HG03135 (cell line): ENCODE results near the gene DAPK3.
"Not testable (repeated sequence)": the region's sequence is repeated elsewhere in the genome, so short reads cannot be mapped to it uniquely, and the experiment has no call there.

ENCODE experiments used
- ATAC-seq: cut with Tn5 transposase; IDR thresholded peaks from one replicate; pipeline ENCODE4 v1.9.1; 2021; ENCODE audit warnings: mild to moderate bottlenecking, moderate library complexity; ENCODE audit not compliant: unreplicated experiment

The DAPK3 gene

DNA sequence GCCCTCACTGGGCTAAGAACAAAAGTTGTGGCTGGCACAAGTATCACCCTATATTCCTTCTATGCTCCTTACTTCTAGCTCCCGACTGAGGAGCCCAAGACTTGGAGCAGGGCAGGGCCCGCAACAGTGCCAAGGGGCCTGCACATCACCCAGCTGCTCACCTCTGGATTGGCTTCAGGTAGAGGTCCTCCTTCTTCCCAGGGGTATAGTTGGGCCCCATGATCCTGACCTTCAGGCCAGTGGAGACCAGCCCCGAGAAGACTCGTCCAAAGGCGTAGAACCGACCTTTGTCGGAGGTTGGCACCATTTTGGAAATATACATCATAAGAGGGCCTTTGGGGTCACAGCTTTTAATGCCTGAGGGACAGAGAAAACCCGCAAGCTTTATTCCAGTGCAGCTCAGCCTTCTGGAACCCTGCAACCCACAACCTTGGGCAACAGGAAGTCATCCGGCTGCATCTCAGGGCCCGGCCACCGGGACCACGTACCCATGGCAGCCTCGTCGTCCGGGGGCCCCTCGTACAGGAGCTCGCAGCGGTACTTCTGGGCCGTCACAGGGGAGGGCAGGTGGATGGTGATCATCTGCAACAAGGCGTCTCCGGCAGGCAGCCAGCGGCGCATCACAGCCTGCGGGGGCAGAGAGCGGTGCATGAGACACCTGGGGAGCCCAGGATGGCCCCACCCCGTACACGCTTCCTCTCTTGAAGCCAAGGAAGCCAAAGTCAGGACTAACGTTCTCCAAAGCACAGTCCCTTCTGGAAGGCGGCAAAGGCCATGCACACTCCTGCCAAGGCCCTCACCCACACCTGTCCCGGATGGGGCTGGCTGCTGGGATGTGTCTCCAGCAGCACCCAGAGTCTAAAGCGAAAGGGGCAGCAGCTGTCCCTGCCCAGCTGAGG is 9.7 kb upstream of the DAPK3 start:
- no peak for ATAC-seq

DNA sequence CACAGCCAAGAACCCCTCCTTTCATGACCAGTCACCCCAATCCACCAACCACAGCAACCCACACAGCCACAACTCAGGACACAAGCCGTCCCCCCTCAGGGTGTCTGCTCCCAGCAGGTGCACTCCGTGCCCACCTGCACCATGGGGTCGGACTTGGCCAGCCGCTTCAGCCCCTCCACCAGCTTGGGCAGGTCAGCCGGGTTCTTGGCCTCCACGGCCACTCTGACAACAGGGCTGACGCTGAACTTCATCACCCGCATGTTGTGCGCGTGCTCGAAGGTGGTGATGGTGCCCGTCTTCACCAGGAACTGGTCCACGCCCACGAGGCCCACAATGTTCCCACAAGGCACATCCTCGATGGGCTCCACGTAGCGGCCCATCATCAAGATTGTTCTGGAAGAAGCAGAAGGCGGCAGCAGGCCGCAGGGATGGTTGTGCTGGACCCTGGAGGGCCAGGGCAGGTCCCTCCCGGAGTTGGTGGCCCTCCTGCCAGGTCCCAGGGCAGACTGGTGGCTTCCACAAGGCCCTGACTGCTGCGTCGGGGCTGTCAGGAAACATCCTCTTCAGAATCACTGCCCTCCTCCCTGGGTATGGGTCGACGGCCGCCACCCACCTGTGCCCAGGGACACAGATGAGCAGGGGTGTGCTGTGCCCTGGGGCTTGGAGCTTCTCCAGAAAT is 8.9 kb upstream of the DAPK3 start:
- ATAC-seq: no peak

DNA sequence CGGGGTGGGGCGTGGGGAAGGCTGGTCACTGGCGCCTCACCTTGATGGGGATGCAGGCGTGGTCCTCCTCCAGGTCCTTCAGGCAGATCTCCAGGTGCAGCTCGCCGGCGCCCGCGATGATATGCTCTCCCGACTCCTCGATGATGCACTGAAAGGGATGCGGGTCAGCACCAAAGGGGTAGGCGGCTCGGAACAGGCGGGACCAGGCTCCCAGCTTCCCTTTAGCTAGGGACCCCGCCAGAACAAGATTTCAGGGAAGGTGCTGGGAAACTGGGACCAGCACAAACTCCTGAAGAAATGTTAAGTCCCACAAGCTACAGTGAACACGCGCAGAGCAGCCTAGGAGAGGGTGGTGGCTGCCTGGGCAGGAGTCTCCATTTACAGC is 8.4 kb upstream of the DAPK3 start:
- no peak for ATAC-seq

DNA sequence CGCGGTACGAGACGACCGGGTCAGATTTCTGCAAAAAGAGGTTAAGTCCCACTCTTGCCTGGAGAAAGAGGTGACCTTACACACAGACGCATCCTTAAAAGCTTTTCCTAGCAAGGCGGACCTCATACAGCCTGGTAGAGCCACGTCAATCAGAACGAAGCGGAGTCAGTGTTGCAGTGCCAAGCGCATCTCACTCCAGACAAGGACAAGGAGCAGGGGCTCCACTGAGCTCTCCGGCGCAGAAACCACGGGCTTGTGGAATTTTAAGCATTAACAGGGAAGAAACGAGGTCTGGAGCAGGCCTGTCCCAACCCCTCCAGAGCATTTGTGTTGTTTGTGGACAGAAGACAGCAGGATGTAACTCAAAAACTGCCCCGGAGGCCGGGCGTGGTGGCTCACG is 7.2 kb upstream of the DAPK3 start:
- ATAC-seq: no peak

DNA sequence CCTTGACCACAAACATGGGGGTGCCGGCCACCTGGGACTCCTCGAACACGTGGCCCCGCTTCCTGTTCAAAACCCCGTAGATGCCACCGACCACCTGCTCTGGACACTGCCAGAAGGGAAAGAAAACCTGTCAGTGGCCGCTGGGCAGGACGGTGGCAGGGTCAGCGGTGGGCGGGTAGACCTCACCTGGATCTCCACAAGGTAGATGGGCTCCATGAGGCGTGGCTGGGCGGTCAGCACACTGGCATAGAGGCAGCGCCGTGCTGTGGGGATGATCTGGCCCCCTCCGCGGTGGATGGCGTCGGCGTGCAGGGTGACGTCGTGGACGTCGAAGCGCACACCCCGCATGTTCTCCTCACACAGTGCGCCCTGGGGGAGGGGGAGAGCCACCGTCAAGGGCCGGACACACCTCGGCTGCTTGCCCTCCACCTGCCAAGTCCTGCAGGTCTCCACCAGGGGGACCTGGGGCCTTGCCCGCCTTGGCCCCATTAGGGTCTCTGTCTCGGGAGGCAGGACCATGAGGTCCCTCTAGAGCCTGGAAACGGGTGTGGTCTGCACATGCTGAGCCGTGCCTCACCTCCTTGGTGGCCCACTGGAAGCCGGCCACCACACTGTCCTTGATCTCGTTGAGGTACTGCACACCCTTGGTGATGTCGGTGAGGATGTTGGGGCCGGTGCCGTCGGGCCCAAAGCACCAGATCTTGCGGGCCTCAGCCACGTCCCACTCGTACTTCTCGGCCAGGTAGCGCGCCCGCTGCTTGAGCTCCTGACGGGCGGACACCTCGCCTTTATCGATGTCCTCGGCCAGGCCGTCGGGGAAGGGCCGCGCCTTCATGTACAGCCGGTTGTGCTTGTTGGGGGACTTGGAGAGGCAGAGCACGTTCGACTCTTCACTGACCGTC is 6.6 kb upstream of the DAPK3 start:
- ATAC-seq: no peak

DNA sequence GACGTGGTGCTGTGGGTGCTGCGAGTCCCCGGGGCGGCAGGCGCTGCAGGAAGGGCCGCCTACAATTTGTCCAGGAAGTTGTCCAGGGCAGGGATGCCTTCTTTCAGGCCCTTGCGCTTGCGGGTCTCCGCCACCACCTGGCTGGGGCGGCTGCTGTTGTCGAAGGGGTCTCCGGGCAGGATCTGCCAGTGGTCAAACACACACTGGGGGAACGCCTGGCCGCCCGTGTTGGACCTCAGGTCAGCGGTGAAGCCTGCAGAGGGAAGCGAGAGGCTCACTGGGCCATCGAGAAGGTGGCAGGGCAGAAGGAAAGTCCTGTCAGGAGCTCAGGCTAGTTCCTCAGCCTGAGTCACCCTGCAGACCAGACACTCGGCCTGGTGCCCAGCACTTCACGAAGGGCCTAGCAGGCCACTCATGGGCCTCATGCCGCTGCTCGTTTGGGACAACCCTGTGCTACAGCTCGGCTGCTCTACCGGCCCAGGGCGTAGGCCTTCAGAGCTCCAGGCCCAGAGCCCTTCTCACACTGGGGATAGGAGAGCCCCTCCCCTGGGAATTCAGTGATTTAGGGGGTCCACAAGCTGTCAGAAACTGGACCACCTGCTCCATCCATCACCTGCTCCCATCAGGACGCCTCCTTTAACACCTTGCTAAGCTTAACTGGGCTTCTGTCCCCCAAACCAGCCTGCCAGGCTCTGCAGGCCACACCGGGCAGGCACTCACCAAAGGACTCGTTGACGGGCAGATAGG is 5.8 kb upstream of the DAPK3 start:
- no peak for ATAC-seq

DNA sequence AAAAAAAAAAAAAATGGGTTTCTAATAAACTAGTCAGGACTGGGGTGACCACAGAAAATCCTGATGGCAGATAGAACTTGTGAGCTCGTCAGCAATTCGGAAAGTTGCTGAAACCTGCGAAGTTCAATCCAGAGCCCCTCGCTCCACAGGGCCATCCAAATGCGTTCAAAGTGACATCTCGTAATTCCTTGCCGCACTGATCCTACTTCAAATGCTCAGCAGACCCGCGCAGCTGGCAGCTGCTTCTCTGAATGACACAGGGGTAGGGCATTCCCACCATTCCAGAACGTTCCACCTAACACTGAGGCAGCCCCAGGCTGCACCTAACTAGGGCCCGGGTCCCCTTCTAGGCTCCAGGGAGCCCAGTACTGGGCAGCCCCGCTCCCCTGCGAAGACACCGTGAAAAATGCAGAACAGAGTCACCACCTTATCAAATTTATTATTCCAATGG is 4.8 kb upstream of the DAPK3 start:
- ATAC-seq: no peak

DNA sequence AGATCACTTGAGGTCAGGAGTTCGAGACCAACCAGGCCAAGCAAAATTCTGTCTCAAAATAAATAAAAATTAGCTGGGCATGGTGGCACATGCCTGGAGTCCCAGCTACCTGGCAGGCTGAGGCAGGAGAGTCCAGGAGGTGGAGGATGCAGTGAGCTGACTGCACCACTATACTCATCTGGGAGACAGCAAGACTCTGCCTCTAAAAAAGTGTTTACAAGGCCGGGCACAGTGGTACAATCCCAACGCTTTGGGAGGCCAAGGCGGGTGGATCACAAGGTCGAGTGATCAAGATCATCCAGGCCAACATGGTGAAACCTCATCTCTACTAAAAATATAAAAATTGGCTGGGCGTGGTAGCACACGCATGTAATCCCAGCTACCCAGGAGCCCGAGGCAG is 4.2 kb upstream of the DAPK3 start:
- no peak for ATAC-seq

DNA sequence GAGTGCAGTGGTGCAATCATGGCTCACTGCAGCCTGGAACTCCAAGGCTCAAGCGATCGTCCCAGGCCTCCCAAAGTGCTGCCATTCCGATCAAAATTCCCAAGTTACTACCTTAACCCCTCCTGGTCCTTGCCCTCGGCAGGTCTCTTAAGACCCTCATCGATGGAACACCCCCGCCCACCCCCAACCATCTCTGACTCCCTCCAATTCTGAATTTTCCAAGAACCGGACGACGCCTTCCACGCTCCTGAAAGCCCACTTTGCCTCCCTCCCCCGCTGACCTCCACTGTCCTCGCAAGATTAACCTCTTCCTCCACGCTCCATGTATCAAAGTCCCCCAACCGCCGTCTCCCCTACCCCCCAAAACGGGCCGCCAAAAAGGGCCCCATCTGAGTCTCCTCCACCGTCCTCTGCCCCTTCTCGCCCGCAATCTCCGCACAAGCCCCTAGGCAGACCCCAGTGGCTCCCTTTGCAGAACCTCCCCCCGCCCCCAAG is 539 bp downstream of the DAPK3 start:
- no peak for ATAC-seq

DNA sequence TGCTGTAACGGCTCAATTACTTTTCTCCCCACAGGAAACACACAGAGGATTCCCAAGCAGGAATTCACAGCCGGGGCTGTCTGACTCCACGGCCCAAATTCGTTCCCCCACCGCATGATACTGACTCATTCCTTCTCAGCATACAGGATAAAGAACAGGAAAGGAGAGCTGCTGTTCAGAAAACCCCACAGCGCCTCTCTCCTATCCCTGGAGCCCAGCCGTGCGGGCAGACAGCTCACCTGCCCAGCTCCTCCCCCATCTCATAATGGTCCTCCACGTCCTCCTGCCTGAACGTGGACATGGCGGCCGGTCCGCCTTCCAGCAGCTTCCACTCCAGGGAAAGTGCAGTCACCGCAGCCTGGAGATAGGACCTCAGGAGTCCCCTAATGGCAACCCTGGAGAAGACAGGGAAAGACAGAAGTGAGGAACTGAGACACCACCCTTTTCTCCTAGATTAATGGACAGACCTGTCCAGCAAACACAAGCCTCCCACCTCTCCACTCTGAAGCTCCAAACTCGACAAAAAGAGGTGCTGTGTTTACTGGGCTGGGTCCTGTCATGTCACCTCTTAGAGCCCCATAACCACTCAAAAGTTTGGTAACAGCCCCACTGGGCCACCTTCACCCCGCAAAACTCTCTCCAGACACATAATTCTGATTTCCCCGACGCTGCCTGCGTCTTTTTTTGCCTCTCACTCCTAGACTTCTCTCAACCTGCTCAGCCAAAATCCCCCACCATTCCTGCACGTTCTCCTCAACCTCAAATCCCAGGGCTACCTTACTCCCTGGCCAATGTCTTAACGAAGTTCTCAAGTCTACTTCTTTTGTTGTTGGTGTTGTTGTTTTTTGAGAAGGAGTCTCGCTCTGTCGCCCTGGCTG is 1.2 kb downstream of the DAPK3 start:
- ATAC-seq: no peak

DNA sequence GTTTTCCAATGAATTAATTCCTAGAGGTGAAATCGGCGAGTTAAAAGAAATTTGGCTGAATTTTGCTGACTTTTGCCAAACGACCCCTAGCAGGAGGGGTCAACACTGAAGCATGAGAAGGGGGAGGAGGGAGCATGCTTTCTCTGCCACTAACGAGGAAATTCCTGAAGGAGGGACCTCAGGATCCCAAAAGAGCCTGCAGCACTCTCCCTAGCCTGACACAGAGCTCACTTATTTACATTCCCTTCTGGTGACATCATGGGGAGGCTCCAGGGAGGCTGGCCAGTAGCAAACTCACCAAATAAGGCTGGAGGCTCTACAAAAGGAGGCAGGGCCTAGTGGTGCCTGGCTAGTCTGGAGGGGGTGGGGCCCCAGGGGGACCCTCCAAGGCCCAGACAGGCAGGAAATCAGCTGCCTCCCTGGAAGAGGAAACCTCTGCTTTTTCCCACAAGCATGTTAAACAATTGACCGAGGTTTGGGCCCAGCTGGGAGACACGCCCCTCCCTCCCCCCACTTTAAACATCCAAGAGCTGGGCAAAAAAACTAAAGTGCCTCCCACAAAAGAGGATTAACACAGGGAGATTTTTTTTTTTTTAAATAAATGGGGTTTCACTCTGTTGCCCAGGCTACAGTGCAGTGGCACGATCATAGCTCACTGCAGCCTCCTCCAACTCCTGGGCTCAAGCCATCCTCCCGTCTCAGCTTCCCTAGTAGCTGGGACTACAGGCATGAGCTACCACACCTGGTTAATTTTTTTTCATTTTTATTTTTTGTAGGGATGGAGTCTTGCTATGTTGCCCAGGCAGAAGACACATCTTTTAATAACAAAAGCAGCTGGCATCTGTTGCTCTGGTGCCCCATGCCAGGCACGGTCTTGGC is 2.1 kb downstream of the DAPK3 start:
- no peak for ATAC-seq

DNA sequence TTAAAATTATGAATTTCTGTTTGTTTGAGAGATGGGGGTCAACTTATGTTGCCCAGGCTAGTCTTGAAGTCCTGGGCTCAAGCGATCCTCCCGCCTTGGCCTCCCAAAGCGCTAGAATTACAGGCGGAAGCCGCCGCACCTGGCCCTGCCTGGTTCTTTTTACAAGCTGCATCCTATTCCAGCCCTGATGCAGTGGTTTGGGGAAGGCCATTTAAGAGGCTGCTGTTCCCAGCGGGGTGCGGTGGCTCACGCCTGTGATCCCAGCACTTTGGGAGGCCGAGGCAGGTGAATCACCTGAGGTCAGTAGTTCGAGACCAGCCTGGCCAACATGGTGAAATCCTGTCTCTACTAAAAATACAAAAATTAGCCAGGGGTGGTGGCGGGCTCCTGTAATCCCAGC is 2.9 kb downstream of the DAPK3 start:
- not testable (repeated sequence) for ATAC-seq

DNA sequence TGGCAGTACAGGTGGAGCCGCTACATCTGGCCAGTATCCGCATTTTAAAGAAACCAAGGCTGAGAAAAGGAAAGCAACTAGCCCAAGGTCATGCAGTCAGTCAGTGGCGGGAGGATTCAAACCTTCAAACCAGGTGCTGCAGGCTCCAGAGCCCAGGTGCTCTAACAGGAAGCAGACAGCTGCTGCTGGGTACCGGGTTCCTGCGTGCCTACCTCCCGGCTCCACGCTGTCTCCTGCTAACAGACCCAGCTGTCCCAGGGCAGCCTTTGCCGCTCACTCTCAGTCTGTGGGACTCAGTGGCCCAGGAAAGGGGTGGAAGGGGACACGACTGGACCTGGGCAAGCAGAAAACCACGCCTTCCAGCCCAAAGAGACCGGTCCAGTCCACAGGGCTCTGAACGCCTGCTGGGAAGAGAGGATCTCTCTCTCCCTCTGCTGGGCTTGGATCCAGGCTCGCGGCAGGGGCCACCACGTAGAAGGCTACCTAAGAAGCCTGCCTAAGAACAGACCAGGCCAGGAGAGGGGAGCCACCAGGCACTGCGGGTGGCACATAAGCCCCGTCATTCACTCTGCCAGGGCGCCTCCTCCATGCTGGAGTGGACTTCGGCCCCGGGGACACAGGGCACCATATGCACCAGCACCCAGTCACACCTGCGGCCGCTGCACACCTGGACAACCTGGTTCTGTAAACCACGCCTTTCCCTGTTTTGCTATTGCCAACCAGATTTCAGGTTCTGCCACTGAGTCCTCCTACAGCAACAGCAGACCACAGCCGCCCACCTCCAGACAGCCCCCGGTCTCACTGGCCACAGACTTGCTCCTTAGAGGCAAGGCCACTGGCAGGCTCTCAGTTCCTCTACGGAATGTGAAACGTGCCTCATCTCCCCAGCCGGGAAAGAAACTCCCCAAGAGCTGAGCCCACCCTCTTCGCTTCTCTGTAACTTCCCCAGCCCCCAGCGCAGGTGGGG is 4.6 kb downstream of the DAPK3 start:
- ATAC-seq: no peak

DNA sequence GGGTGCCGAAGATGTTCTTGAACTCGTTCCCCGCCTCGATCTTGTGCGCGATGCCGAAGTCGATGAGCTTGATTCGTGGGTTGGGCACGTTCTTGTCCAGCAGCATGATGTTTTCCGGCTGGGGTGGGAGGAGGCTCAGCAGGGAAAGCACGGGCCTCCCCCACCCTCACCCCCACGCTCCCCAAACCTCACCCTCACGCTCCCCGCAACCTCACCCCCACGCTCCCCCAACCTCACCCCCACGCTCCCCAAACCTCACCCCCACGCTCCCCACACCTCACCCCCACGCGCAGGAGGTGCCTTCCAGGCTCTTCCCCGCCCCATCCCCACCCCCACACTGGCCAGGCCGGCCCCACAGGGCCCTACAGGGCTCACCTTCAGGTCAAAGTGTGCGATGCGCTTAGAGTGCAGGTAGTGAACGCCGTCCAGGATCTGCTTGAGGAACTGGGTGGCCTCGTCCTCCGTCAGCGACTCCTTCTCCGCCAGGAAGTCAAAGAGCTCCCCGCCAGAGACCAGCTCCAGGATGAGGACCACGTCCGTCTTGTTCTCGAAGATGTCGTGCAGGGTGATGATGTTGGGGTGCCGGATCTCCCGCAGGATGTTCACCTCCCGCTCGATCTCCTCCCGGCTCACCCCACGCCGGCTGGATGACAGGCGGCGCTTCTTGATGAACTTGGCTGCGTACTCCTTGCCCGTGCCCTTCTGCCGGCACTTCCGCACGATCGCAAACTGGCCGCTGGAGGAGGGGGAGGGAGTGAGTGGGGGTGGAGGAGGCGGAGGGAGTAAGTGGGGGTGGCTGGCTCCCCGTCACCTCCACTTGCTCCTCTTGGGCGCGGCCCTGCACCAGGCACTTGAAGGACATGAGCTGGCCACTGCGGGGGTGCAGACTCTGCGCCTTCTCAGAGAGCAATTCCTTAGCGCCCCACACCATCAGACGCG is 6.4 kb downstream of the DAPK3 start:
- no peak for ATAC-seq

DNA sequence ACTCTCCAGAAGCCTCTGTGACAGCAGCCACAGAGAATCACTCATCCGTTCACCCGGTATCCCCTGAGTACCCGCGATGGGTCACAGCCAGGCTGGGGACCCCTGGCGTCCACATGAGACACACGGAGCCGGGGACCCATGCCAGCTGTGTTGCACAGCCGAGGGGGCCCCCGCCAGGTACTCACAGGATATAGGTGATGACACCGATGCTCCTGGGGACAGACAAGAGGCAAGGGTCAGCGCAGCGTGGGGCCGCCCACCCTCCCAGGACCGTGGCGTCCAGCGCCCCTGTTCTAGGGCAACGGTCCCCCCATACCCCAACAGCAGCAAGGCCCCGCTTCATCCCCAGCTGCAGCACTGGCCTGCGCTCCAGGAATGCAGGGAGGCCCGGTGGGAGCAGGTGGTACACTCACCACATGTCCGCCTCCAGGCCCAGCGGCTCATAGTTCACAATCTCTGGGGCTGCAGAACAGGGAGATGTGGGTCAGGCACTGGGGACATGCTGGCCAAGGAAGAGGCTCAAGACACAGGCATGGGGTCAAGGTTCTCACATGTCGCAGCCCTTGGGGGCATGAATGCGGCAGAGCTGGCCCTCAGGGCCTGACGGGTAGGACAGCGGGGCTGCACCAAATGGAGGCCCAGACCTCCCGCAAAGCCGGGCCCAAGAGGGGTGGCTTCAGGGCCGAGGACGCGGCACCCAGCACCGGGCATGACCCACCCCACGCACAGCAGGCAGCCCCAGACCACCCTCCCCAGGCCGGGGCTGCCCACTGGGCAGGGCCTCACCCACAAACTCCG is 7.2 kb downstream of the DAPK3 start:
- no peak for ATAC-seq
